ENCODE data around the gene H2BK1.

H2BK1 gene

GRCh38 chr7:151179287-151179860 lies 30.9 kb downstream of the H2BK1 start:
- no peak for DNase-seq (ENCODE audit: low spot score)
- no peak for FAIRE-seq

GRCh38 chr7:151178831-151179230 lies 31.5 kb downstream of the H2BK1 start:
- no peak for DNase-seq (ENCODE audit: low spot score)
- no peak for FAIRE-seq

- DNase-seq (ENCODE audit: low spot score): no peak
- no peak for FAIRE-seq
These were observed 32.1 kb downstream of the H2BK1 start for GRCh38 chr7:151178236-151178635.

GRCh38 chr7:151177310-151177709 lies 33.0 kb downstream of the H2BK1 start:
- no peak for DNase-seq (ENCODE audit: low spot score)
- no peak for FAIRE-seq

- FAIRE-seq (no peak), DNase-seq (ENCODE audit: low spot score) (no peak)
These were observed 33.9 kb downstream of the H2BK1 start for GRCh38 chr7:151176401-151176800.

GRCh38 chr7:151175793-151176311 lies 34.4 kb downstream of the H2BK1 start:
- FAIRE-seq (no peak), DNase-seq (ENCODE audit: low spot score) (no peak)

GRCh38 chr7:151175047-151175792 lies 35.1 kb downstream of the H2BK1 start:
- FAIRE-seq (no peak), DNase-seq (ENCODE audit: low spot score) (no peak)

GRCh38 chr7:151174246-151175046 lies 35.8 kb downstream of the H2BK1 start:
- DNase-seq (ENCODE audit: low spot score) (no peak), FAIRE-seq (no peak)

GRCh38 chr7:151173386-151174245 lies 36.7 kb downstream of the H2BK1 start:
- FAIRE-seq (no peak), DNase-seq (ENCODE audit: low spot score) (no peak)

GRCh38 chr7:151172273-151173141 lies 37.8 kb downstream of the H2BK1 start:
- FAIRE-seq (no peak), DNase-seq (ENCODE audit: low spot score) (peak; percentile 58)

GRCh38 chr7:151168787-151169162 lies 41.5 kb downstream of the H2BK1 start:
- no peak for DNase-seq (ENCODE audit: low spot score)
- no peak for FAIRE-seq

- DNase-seq (ENCODE audit: low spot score) (peak; percentile 46), FAIRE-seq (no peak)
These were observed 42.1 kb downstream of the H2BK1 start for GRCh38 chr7:151168003-151168786.

- FAIRE-seq (no peak), DNase-seq (ENCODE audit: low spot score) (peak; percentile 16)
These were observed 42.9 kb downstream of the H2BK1 start, which contains the start of gene GBX1 for GRCh38 chr7:151167197-151167961. GBX1 (minus strand) TSS chr7:151167694; CDS start chr7:151167548, 146 bp downstream.

GRCh38 chr7:151166629-151167196 lies 43.6 kb downstream of the H2BK1 start:
- DNase-seq (ENCODE audit: low spot score) (no peak), FAIRE-seq (no peak)

GRCh38 chr7:151161757-151162156 lies 48.5 kb downstream of the H2BK1 start:
- DNase-seq (ENCODE audit: low spot score) (no peak), FAIRE-seq (no peak)

Data from urothelium cell line (cell line).